Heart right ventricle (tissue), 16 donors: ENCODE data around the gene RAD9A. TPM values are rescaled to one million over a fixed set of nuclear protein-coding genes. Genes with fewer than 3 reads are reported as not detected.
A peak's percentile ranks its signal among the peaks of the same experiment; 100 is the strongest.

ENCODE experiments used
- ATAC-seq, 8 donors: fragments of 200-7000 bp; cut with Tn5 transposase; one replicate each; pipeline ENCODE4 v1.9.1; 2020; ENCODE audit warnings: mild to moderate bottlenecking in 8 of 8, moderate library complexity in 8 of 8, moderate number of reproducible peaks in 1 of 8
- DNase-seq, 2 donors: peaks; one replicate each; pipeline ENCODE4 v3.0.0-alpha.2; 2020
- H3K27ac ChIP-seq, 10 donors: fragments of 200-600 bp; sonication (generic) in 2 of 10; one replicate each; pipeline versions ENCODE4 v1.5.0 to v1.8.0; 2020 to 2022; ENCODE audit warnings: mild to moderate bottlenecking in 3 of 10
- H3K27me3 ChIP-seq, 7 donors: fragments of 200-600 bp; one replicate each; pipeline ENCODE4 v1.8.0; 2021 to 2022; ENCODE audit warnings: mild to moderate bottlenecking in 2 of 7
- H3K36me3 ChIP-seq, 9 donors: fragments of 200-600 bp; sonication (generic) in 1 of 9; one replicate each; pipeline versions ENCODE4 v1.5.0 to v1.8.0; 2020 to 2022; ENCODE audit warnings: mild to moderate bottlenecking in 2 of 9
- H3K4me1 ChIP-seq, 9 donors: fragments of 200-600 bp; sonication (generic) in 1 of 9; one replicate each; pipeline versions ENCODE4 v1.5.0 to v1.8.0; 2020 to 2022; ENCODE audit warnings: mild to moderate bottlenecking in 4 of 9
- H3K4me3 ChIP-seq, 10 donors: fragments of 200-600 bp; sonication (generic) in 2 of 10; one replicate each; pipeline versions ENCODE4 v1.5.0 to v1.8.0; 2020 to 2022; ENCODE audit warnings: mild to moderate bottlenecking in 7 of 10, moderate library complexity in 2 of 10
- H3K9me3 ChIP-seq, 11 donors: fragments of 200-600 bp in 10 of 11; sonication (generic) in 2 of 11; one replicate each; pipeline versions ENCODE4 v1.5.0 to v1.8.0; 2013 to 2022; ENCODE audit warnings: mild to moderate bottlenecking in 2 of 11, control low read depth in 1 of 11, moderate library complexity in 1 of 11
- WGBS, 2 donors: extraction: QIAGEN DNeasy Blood & Tissue Kit; methylation state at CpG; one replicate each; pipeline ENCODE4 v1.1.7; 2013; ENCODE audit warnings: inconsistent platforms in 1 of 2; 5-methylcytosine and 5-hydroxymethylcytosine counted together
- intact Hi-C, 10 donors: fragments of 100-400 bp; cut with DNase I; formaldehyde crosslinking; loops; one replicate each; pipeline versions ENCODE4 v1.11.1 to v1.14.2; 2022
- polyA plus RNA-seq, 2 donors: library from polyadenylated mRNA; stranded (reverse); fragments of 200-250 nt; gene quantifications; one replicate each; pipeline ENCODE4 v1.2.3, GENCODE V29; 2013
- total RNA-seq, 10 donors: library from RNA; stranded (reverse); fragmentation: NEBNext Ultra II Directional in 3 of 10; extraction: Animal tissue kit (Norgen Biotek cat#: 25700) in 3 of 10; gene quantifications; one replicate each; pipeline versions ENCODE4 v1.2.1 to v1.2.4, GENCODE V29; 2021 to 2023
- TF ChIP-seq, protein P1 (sequence below), 9 donors: fragments of 200-600 bp; sonication (generic) in 2 of 9; IDR thresholded peaks; one replicate each; pipeline versions ENCODE4 v1.5.0 to v1.8.0; 2021 to 2022; ENCODE audit warnings: antibody characterized with exemption in 9 of 9, mild to moderate bottlenecking in 5 of 9, moderate library complexity in 1 of 9
- donor health status: Arrhythmogenic right ventricular cardiomyopathy.
- donor health status: ischemic (EF 13 %, LVEDD 7.1; RV severe dilation, severe dysfunction).
- donor health status: healthy with polysubstance abuse.
- donor health status: DM: no; HTN: yes; CAD: no.
- donor health status: DM: no; HTN: no; CAD: no.
- donor health status: ischemic (EF 25% LVEDD 6.9; RV normal size, moderate dysfunction).
- donor health status: ischemic (EF 25% LVEDD 5.7; RV mildly dilated, moderate dysfunction).
- donor health status: healthy.
- donor health status: DM: yes; HTN: yes; CAD: no.
- donor health status: Ischemic cardiomyopathy.
- donor health status: ischemic (EF 35%, LVEDD 5.7; RV mildly dilated, moderate dysfunction).
- donor health status: nonischemic (EF 11% LVEDD 7.7; RV severe dilation, severe dysfunction).
- donor health status: DM: yes; HTN: yes; CAD: no.
- donor health status: PGD.
- donor health status: ischemic (EF 29% LVEDD 5.4; RV normal size, mild dysfunction).
- donor health status: nonischemic (EF 23%, LVEDD 6.1; RV moderate dilation, normal function).

The RAD9A gene
- total and polyA plus RNA-seq, 12 donors = 4.8 to 15.0 (median 6.5) TPM

DNA sequence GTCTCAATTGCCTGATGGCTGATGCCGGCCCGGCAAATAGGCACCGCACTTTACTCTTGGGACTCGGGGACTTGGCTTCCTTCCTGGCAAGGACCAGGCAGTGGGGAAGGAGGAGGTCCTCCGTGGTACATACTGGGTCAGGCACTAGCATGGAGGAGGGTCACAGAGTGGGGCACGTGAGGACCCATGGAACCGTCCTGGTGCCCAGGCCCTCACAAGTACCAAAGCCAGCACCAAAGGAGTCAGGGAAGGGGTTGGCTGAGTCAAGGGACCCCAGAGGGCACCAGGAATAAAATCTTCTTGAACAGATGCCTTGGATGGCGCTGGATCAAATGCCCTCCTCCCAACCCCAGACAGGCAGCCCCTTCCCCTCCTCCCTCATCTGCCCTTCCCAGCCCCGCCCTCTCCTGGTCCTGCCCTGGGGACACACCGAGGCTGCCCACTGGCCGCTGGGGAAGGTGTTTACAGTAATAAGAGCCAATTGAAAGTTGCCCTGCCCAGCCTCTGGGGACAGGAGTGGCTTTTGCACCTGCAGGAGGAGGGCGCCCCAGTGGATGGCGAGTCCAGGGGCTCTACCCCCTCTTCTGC lies 18.1 kb downstream of the RAD9A start:
- TF ChIP-seq, protein P1, sequence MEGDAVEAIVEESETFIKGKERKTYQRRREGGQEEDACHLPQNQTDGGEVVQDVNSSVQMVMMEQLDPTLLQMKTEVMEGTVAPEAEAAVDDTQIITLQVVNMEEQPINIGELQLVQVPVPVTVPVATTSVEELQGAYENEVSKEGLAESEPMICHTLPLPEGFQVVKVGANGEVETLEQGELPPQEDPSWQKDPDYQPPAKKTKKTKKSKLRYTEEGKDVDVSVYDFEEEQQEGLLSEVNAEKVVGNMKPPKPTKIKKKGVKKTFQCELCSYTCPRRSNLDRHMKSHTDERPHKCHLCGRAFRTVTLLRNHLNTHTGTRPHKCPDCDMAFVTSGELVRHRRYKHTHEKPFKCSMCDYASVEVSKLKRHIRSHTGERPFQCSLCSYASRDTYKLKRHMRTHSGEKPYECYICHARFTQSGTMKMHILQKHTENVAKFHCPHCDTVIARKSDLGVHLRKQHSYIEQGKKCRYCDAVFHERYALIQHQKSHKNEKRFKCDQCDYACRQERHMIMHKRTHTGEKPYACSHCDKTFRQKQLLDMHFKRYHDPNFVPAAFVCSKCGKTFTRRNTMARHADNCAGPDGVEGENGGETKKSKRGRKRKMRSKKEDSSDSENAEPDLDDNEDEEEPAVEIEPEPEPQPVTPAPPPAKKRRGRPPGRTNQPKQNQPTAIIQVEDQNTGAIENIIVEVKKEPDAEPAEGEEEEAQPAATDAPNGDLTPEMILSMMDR (IDR thresholded peaks at IDR 0.05) = no peak
- DNase-seq = no peak
- intact Hi-C loops = loop anchor here in 1 of 10 donors (5.0 kb wide), 1 partner anchor 57 kb away; the partner anchor contains the start of gene TMEM134
- Histone ChIP-seq H3K4me1 (peaks cover 0 to 53% (median 1%) of the 10 kb centered on the region in 9 donors), H3K4me3 (peak overlapping the region in 2 of 10 donors; percentile 20 to 41), H3K27ac (peak overlapping the region in 1 of 10 donors; percentile 99), H3K27me3 (peaks cover 0 to 57% (median 48%) of the 10 kb centered on the region in 7 donors), H3K9me3 (no peaks in the 10 kb centered on the region), H3K36me3 (no peaks in the 10 kb centered on the region)
- WGBS, 2 donors = 33 to 45% methylated on average over 13 of the region's 13 CpGs
- no peak for ATAC-seq

DNA sequence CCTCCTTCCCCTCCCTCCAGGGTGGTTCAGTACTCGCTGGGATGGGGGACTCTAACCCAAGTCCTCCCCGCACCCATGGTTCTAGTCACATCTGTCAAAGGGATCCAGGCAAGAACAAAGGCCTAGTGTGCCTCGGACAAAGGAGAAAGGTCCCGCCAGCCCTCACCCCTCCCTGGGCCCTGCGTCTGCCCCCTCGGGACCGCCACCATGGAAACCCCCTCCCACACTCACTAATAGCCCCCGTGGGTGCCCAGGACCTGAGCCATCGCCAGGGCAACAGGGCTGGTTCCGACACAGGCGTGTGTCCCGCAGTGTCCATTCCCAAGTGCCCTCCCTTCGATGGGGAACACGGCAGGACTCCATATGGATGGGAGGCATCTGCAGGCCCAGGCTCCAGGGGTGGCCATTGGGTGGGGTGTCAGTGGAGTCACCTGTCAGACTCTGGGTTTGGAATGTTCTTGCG lies 18.6 kb downstream of the RAD9A start:
- DNase-seq (no peak), ATAC-seq (no peak)
- intact Hi-C loops = no loop called here
- no peaks in the 10 kb centered on the region for H3K9me3 ChIP-seq
- H3K27ac ChIP-seq = peak overlapping the region in 1 of 10 donors; percentile 99
- H3K4me3 ChIP-seq = no peak overlapping the region
- 63 to 66% methylated on average over 15 of the region's 15 CpGs for WGBS, 2 donors
- TF ChIP-seq, protein P1 (IDR thresholded peaks at IDR 0.05) = no peak
- H3K36me3 ChIP-seq = no peaks in the 10 kb centered on the region
- H3K4me1 ChIP-seq = peaks cover 0 to 53% (median 6%) of the 10 kb centered on the region in 9 donors
- peaks cover 0 to 62% (median 50%) of the 10 kb centered on the region in 7 donors for H3K27me3 ChIP-seq

DNA sequence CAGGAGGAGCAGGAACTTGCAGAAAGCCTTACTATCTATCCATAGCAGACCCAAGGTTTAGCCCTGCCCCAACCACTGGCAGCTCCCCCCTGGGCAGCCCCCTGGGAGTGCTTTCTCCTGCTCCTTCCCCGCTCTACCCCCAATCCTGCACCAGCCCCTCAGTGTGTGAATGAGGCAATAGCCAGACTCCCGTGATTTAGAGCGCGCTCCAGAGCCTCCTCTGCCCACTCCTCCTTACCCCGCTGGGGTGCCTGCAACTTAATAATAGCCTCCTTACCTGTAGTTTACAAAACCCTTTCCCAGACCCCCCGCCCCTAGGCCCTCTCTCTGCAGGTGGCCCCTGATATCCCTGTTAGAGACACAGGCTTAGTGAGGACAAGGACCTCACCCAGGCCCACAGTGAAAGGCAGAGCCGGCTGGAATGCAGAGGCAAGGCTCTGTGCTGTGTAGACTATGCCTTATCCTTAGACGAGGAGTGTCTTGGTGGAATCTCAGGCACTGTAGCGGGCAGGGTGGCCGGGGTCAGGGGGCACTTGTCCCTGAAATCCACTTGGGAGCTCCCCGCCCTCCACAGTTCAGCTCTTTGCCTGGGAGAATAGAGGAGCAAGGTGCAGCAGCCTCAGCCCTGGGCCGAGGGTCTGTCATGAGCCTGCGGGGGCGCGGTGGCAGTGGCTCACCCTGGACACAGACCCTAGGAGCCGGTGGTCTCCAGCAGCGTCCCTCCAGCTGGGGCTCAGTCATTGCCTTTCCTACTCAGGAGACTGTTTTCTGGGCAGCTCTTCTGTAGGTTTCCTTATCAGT lies 19.4 kb downstream of the RAD9A start:
- TF ChIP-seq, protein P1 (IDR thresholded peaks at IDR 0.05) = no peak
- no peak overlapping the region for H3K4me3 ChIP-seq
- H3K4me1 ChIP-seq = peaks cover under 1 to 53% (median 11%) of the 10 kb centered on the region in 9 donors
- WGBS, 2 donors = 70 to 72% methylated on average over 17 of the region's 17 CpGs
- DNase-seq (no peak), ATAC-seq (no peak)
- no peak overlapping the region for H3K27ac ChIP-seq
- H3K36me3 ChIP-seq = no peaks in the 10 kb centered on the region
- no peaks in the 10 kb centered on the region for H3K9me3 ChIP-seq
- intact Hi-C loops = no loop called here
- peaks cover 0 to 64% (median 53%) of the 10 kb centered on the region in 7 donors for H3K27me3 ChIP-seq

DNA sequence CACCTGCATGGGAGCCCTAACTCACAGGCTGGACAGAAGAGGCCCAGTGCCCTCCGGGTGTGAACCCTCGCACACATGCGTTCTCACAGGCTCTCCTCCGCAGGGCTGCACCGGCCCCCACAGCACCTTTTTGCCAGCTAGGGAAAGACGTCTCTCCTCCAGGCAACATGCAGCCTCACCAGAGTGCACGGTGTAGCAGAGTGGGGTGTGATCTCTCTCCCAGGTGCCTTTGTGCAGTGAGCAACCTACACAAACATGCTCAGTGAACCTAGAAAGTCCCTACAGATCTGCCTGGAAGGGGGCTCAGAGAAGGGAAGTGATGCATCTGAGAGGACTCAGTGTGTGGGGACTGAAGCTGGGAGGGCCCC lies 20.0 kb downstream of the RAD9A start:
- DNase-seq (no peak), ATAC-seq (no peak)
- no peaks in the 10 kb centered on the region for H3K9me3 ChIP-seq
- H3K27ac ChIP-seq = no peak overlapping the region
- H3K27me3 ChIP-seq = peaks cover 0 to 64% (median 53%) of the 10 kb centered on the region in 7 donors
- TF ChIP-seq, protein P1 (IDR thresholded peaks at IDR 0.05) = no peak
- 69 to 71% methylated on average over 7 of the region's 7 CpGs for WGBS, 2 donors
- intact Hi-C loops = no loop called here
- no peaks in the 10 kb centered on the region for H3K36me3 ChIP-seq
- H3K4me3 ChIP-seq = no peak overlapping the region
- H3K4me1 ChIP-seq = peaks cover 6 to 53% (median 17%) of the 10 kb centered on the region in 9 donors
